Spinal cord (tissue), 10 donors: ENCODE measurements around the gene ADARB2. TPM values are rescaled to one million over a fixed set of nuclear protein-coding genes. Genes with fewer than 3 reads are reported as not detected.
"Not testable (repeated sequence)": the region's sequence is repeated elsewhere in the genome, so short reads cannot be mapped to it uniquely, and the experiment has no call there.

Experiments used
- DNase-seq, 6 donors: peaks; one replicate each; pipeline versions ENCODE4 v3.0.0 to v3.0.0-alpha.2; 2013 to 2015; ENCODE audit warnings: low spot score in 6 of 6, low read depth in 4 of 6
- H3K27ac ChIP-seq: one replicate; pipeline ENCODE4 v1.5.1; 2013; ENCODE audit warnings: low read depth, low read length, control low read depth
- H3K27me3 ChIP-seq: one replicate; pipeline ENCODE4 v1.6.1; 2013; ENCODE audit warnings: low read length; ENCODE audit not compliant: control insufficient read depth, insufficient read depth
- H3K36me3 ChIP-seq: one replicate; pipeline ENCODE4 v1.6.1; 2013; ENCODE audit warnings: low read length; ENCODE audit not compliant: control insufficient read depth, insufficient read depth
- H3K4me1 ChIP-seq: one replicate; pipeline ENCODE4 v1.6.1; 2013; ENCODE audit warnings: low read length; ENCODE audit not compliant: control insufficient read depth, insufficient read depth
- H3K4me3 ChIP-seq: one replicate; pipeline ENCODE4 v1.5.1; 2013; ENCODE audit warnings: low read depth, low read length, control low read depth
- H3K9me3 ChIP-seq: one replicate; pipeline ENCODE4 v1.6.1; 2013; ENCODE audit warnings: low read length; ENCODE audit not compliant: control insufficient read depth, insufficient read depth
- WGBS: methylation state at CpG from one replicate; pipeline ENCODE4 v1.1.5; 2013; ENCODE audit warnings: missing lambda C conversion rate; ENCODE audit not compliant: insufficient coverage; 5-methylcytosine and 5-hydroxymethylcytosine counted together
- polyA plus RNA-seq, 2 donors: library from polyadenylated mRNA; unstranded; fragments of 120-200 nt; gene quantifications; one replicate each; pipeline ENCODE4 v1.2.1, GENCODE V29; 2013; ENCODE audit not compliant: insufficient read length in 2 of 2
- total RNA-seq, 2 donors: library from RNA; depleted of rRNA in 1 of 2; stranded (reverse); fragments of 120-200 nt in 1 of 2; fragments of >200 nt in 1 of 2; gene quantifications; one replicate each; pipeline versions ENCODE4 v1.2.3 to v1.2.4, GENCODE V29; 2013 to 2014
- donor health status: healthy.

ADARB2 gene
- total and polyA plus RNA-seq, 4 donors = 4.1 to 11.2 (median 8.3) TPM

DNA sequence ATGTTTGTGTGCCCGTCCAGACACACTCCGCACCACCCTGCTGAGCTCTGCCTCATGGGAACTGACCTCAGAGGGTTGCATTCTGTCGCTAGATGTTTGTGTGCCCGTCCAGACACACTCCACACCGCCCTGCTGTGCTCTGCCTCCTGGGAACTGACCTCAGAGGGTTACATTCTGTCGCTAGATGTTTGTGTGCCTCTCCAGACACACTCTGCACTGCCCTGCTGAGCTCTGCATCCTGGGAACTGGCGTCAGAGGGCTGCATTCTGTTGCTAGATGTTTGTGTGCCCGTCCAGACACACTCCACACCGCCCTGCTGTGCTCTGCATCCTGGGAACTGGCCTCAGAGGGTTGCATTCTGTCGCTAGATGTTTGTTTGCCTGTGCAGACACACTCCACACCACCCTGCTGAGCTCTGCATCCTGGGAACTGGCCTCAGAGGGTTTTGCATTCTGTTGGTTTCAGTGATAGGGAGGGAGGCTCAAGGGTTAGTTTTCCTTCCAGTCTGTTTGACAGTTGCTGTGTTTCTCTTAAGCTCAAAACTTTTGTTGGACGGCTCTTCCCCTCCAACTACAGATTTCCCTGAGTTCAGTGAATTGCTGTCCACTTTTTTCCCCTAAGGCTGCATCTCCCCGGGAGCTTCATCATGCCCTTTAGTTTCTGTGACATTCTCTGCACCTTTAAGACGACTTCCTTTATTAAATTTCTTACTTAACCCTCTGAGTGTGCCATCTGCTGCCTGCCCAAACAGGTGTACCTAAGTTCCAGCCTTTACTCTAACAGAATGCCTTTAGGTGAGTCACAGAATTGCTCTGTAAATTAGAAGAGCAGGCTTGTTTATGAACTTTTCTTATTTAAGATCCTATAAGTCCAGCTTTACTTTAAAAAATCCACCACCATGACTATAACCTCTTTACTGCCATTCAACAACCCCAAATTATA, 119.7 kb downstream of the ADARB2 start:
- H3K4me3 ChIP-seq, H3K4me1 ChIP-seq, DNase-seq, H3K36me3 ChIP-seq, H3K27me3 ChIP-seq, H3K9me3 ChIP-seq, H3K27ac ChIP-seq: not testable (repeated sequence)
- 47% methylated on average over 6 of the region's 13 CpGs for WGBS

- H3K9me3 ChIP-seq, H3K36me3 ChIP-seq, H3K4me1 ChIP-seq, H3K4me3 ChIP-seq, DNase-seq, H3K27me3 ChIP-seq, H3K27ac ChIP-seq: not testable (repeated sequence)
- WGBS = 52% methylated on average over 9 of the region's 9 CpGs
Measured at GRCh38 chr10:1616701-1617100, 120.6 kb downstream of the ADARB2 start.

GRCh38 chr10:1615186-1615954, 122.0 kb downstream of the ADARB2 start:
- Histone ChIP-seq H3K9me3 (no peaks in the 10 kb centered on the region), H3K4me1 (peaks cover 6% of the 10 kb centered on the region), H3K36me3 (peaks cover 4% of the 10 kb centered on the region), H3K27ac (no peak overlapping the region), H3K4me3 (no peak overlapping the region), H3K27me3 (peaks cover 4% of the 10 kb centered on the region)
- no peak for DNase-seq
- WGBS = 89% methylated on average over 10 of the region's 12 CpGs

GRCh38 chr10:1613511-1613910, 123.8 kb downstream of the ADARB2 start:
- Histone ChIP-seq H3K36me3 (peaks cover 4% of the 10 kb centered on the region), H3K4me1 (peaks cover 20% of the 10 kb centered on the region), H3K4me3 (no peak overlapping the region), H3K27ac (no peak overlapping the region), H3K9me3 (no peaks in the 10 kb centered on the region), H3K27me3 (peaks cover 4% of the 10 kb centered on the region)
- 67% methylated on average over 1 of the region's 9 CpGs for WGBS
- no peak for DNase-seq

- Histone ChIP-seq H3K9me3 (no peaks in the 10 kb centered on the region), H3K36me3 (peaks cover 4% of the 10 kb centered on the region), H3K27me3 (peaks cover 4% of the 10 kb centered on the region), H3K27ac (no peak overlapping the region), H3K4me3 (no peak overlapping the region), H3K4me1 (peaks cover 20% of the 10 kb centered on the region)
- no peak for DNase-seq
- WGBS = 83% methylated on average over 3 of the region's 5 CpGs
Measured at GRCh38 chr10:1612908-1613307, 124.4 kb downstream of the ADARB2 start.

- H3K36me3 ChIP-seq = peaks cover 4% of the 10 kb centered on the region
- no peak for DNase-seq
- no peaks in the 10 kb centered on the region for H3K9me3 ChIP-seq
- H3K4me3 ChIP-seq = no peak overlapping the region
- WGBS = 66% methylated on average over 18 of the region's 21 CpGs
- peaks cover 25% of the 10 kb centered on the region for H3K4me1 ChIP-seq
- H3K27me3 ChIP-seq = peaks cover 4% of the 10 kb centered on the region
- no peak overlapping the region for H3K27ac ChIP-seq
Measured at GRCh38 chr10:1611936-1612550, 125.3 kb downstream of the ADARB2 start.

DNA sequence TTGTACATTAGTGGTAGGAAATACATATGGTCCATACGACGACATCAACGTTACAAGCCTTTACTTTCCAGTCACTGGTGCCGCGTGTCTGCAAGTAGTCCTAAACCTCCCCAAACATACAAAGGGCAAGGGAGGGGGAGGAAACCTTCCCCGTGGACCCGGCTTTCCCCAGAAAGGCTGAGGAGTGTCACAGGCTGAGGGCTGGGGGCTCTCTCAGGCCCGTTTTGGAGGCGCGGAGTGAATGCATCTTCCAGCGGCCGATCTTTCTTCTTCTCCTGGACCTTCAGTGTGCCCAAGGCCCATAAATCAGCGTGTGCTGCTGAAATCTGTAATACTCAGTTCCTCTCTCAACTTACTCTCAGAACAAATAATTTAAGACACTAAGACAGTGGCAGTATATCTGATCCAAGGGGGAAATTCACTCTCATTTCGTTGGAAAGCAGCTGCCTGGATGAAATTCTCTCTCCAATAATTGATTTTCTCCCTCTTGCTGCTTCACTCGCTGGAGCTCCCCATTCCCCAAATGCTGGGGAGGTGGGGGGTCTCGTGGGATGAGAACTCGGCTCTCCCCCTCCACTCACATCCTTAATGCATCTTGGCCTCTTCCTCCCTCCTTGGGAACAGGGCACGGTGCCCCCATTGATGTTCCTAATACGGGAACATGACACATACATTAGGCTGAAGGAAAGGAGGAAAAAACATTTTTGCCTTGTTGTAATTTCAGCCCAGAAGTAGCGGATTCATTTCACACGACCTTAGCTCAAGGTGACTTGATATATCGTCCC, 126.1 kb downstream of the ADARB2 start:
- Histone ChIP-seq H3K4me1 (peaks cover 25% of the 10 kb centered on the region), H3K9me3 (no peaks in the 10 kb centered on the region), H3K27me3 (peaks cover 4% of the 10 kb centered on the region), H3K4me3 (no peak overlapping the region), H3K27ac (no peak overlapping the region), H3K36me3 (peaks cover 4% of the 10 kb centered on the region)
- DNase-seq = peak in 1 of 6 donors; percentile 68
- 49% methylated on average over 5 of the region's 22 CpGs for WGBS

- Histone ChIP-seq H3K27ac (no peak overlapping the region), H3K4me3 (no peak overlapping the region), H3K9me3 (no peaks in the 10 kb centered on the region), H3K4me1 (peaks cover 25% of the 10 kb centered on the region), H3K36me3 (peaks cover 4% of the 10 kb centered on the region), H3K27me3 (peaks cover 4% of the 10 kb centered on the region)
- no peak for DNase-seq
- 42% methylated on average over 10 of the region's 11 CpGs for WGBS
Measured at GRCh38 chr10:1609648-1609970, 127.7 kb downstream of the ADARB2 start.
